HepG2 (cell line): Measurements from ENCODE around the gene ALDOA. TPM values are rescaled to one million over a fixed set of nuclear protein-coding genes. Genes with fewer than 3 reads are reported as not detected.

ENCODE experiments used
- CBX2 ChIP-seq, 2 experiments: fragments of 200-600 bp in 1 of 2; sonication (generic); formaldehyde crosslinking in 1 of 2; IDR thresholded peaks; 2 replicates each; pipeline versions ENCODE4 v1.7.0 to v1.8.1; 2018 to 2022; ENCODE audit warnings: low read depth in 2 of 2, low read length in 1 of 2, mild to moderate bottlenecking in 1 of 2, missing genetic modification reagents in 1 of 2
- MAZ ChIP-seq, 2 experiments: sonication (generic) in 1 of 2; formaldehyde crosslinking in 1 of 2; IDR thresholded peaks; 2 replicates each; pipeline versions ENCODE4 v1.5.0 to v1.6.1; 2012 to 2020; ENCODE audit warnings: low read depth in 2 of 2, mild to moderate bottlenecking in 2 of 2, borderline replicate concordance in 1 of 2, improper control_type of control experiment in 1 of 2, low read length in 1 of 2, missing genetic modification reagents in 1 of 2, moderate library complexity in 1 of 2
- MED1 ChIP-seq: sonication (generic); formaldehyde crosslinking; IDR thresholded peaks from 2 replicates; pipeline ENCODE4 v1.4.0; 2020; ENCODE audit warnings: missing genetic modification reagents
- SP2 ChIP-seq: sonication (generic); formaldehyde crosslinking; IDR thresholded peaks from 2 replicates; pipeline ENCODE4 v1.5.1; 2020; ENCODE audit warnings: mild to moderate bottlenecking, missing genetic modification reagents
- SRF ChIP-seq: IDR thresholded peaks from 2 replicates; pipeline ENCODE4 v1.6.1; 2011; ENCODE audit warnings: mild to moderate bottlenecking, low read depth, low read length, moderate library complexity
- TBX2 ChIP-seq: sonication (generic); formaldehyde crosslinking; IDR thresholded peaks from 2 replicates; pipeline ENCODE4 v1.5.0; 2020; ENCODE audit warnings: missing genetic modification reagents, mild to moderate bottlenecking, borderline replicate concordance
- ZBTB7A ChIP-seq: sonication (generic); formaldehyde crosslinking; IDR thresholded peaks from 2 replicates; pipeline ENCODE4 v1.8.0; 2022; ENCODE audit warnings: mild to moderate bottlenecking, missing genetic modification reagents
- ZNF3 ChIP-seq: IDR thresholded peaks from 2 replicates; pipeline ENCODE4 v1.7.0; 2017; ENCODE audit warnings: inconsistent platforms
- ZNF543 ChIP-seq: sonication (generic); formaldehyde crosslinking; IDR thresholded peaks from 2 replicates; pipeline ENCODE4 v1.4.0; 2020; ENCODE audit warnings: mild to moderate bottlenecking, missing genetic modification reagents
- ZNF883 ChIP-seq: sonication (generic); formaldehyde crosslinking; IDR thresholded peaks from 2 replicates; pipeline ENCODE4 v1.5.1; 2020; ENCODE audit warnings: mild to moderate bottlenecking, missing genetic modification reagents; ENCODE audit errors: not compliant biosample characterization
- polyA plus RNA-seq, 8 experiments: library from polyadenylated mRNA; depleted of rRNA in 3 of 8; stranded (reverse) in 7 of 8; unstranded in 1 of 8; fragments of >200 nt; fragmentation: Illumina TruSeq in 4 of 8; extraction: Trizol in 4 of 8; gene quantifications; 2 replicates each; pipeline versions ENCODE4 v1.2.1 to v1.2.3, GENCODE V29; 2011 to 2016; ENCODE audit warnings: low read depth in 4 of 8, missing spikeins in 1 of 8, mixed read lengths in 1 of 8; ENCODE audit not compliant: insufficient read depth in 1 of 8
- total RNA-seq, 5 experiments: library from RNA; depleted of rRNA; stranded (reverse); fragments of >200 nt; fragmentation: Illumina TruSeq; extraction: Trizol; gene quantifications; 2 replicates each; pipeline ENCODE4 v1.2.3, GENCODE V29; 2016; ENCODE audit warnings: low read depth in 1 of 5
- TF ChIP-seq, protein P1 (sequence below): sonication (generic); formaldehyde crosslinking; IDR thresholded peaks from 2 replicates; pipeline ENCODE4 v1.4.0; 2020; ENCODE audit warnings: low read depth, missing genetic modification reagents
- TF ChIP-seq, protein P2 (sequence below): sonication (generic); formaldehyde crosslinking; IDR thresholded peaks from 2 replicates; pipeline ENCODE4 v1.8.1; 2023; ENCODE audit warnings: mild to moderate bottlenecking, missing genetic modification reagents
- TF ChIP-seq, protein P3 (sequence below): sonication (generic); formaldehyde crosslinking; IDR thresholded peaks from 2 replicates; pipeline ENCODE4 v1.4.0; 2020; ENCODE audit warnings: missing genetic modification reagents
- TF ChIP-seq, protein P4 (sequence below): sonication (generic); formaldehyde crosslinking; IDR thresholded peaks from 2 replicates; pipeline ENCODE4 v1.4.0; 2020; ENCODE audit warnings: missing genetic modification reagents, borderline replicate concordance
- TF ChIP-seq, protein P5 (sequence below): IDR thresholded peaks from 2 replicates; pipeline ENCODE4 v1.6.1; 2016; ENCODE audit warnings: control low read depth
- TF ChIP-seq, protein P6 (sequence below): IDR thresholded peaks from 2 replicates; pipeline ENCODE4 v1.6.1; 2016; ENCODE audit warnings: missing compliant biosample characterization, missing genetic modification reagents, borderline replicate concordance

Gene ALDOA
- total and polyA plus RNA-seq, 2 of the 13 experiments (the other 11 are each of a cell fraction or from before 2014, with no cell fraction given): 925 to 1,884 TPM

DNA sequence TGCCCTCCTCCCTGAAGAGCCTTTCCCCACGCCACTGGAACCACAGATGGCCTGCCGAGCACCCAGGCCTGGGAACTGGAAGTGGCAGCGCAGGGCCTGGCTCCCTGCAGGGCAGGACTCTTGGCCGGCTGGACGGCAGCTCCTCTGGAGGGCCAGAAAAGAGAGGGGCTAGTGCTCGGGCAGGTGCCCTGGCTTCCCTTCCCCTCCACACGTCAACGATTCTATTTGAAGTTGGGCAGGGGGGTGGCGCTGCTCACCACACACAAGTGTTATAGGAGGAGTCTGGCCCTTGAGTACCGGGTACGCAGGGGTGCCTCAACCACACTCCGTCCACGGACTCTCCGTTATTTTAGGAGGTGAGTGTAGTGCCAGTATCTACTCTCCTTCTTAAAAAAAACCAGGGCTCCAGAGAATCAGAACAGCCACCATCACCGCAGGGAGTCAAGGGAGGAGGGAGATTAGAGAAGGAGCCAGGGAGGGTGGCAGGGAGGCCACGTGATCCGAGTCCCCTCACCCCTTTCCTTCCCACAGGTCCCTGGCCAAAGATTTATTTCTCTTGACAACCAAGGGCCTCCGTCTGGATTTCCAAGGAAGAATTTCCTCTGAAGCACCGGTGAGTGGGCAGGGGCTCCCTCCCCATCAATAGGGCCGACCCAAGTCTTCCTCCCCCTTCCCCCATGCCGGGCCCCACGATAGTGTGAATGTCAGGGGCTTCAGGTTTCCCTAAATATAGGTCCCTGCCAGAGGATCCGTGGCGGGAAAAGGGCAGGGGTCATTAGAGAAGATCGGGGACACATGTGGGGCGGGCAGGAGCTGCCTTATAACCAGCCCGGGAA is 1.4 kb upstream of the ALDOA start (continued):
- TF ChIP-seq, protein P1, sequence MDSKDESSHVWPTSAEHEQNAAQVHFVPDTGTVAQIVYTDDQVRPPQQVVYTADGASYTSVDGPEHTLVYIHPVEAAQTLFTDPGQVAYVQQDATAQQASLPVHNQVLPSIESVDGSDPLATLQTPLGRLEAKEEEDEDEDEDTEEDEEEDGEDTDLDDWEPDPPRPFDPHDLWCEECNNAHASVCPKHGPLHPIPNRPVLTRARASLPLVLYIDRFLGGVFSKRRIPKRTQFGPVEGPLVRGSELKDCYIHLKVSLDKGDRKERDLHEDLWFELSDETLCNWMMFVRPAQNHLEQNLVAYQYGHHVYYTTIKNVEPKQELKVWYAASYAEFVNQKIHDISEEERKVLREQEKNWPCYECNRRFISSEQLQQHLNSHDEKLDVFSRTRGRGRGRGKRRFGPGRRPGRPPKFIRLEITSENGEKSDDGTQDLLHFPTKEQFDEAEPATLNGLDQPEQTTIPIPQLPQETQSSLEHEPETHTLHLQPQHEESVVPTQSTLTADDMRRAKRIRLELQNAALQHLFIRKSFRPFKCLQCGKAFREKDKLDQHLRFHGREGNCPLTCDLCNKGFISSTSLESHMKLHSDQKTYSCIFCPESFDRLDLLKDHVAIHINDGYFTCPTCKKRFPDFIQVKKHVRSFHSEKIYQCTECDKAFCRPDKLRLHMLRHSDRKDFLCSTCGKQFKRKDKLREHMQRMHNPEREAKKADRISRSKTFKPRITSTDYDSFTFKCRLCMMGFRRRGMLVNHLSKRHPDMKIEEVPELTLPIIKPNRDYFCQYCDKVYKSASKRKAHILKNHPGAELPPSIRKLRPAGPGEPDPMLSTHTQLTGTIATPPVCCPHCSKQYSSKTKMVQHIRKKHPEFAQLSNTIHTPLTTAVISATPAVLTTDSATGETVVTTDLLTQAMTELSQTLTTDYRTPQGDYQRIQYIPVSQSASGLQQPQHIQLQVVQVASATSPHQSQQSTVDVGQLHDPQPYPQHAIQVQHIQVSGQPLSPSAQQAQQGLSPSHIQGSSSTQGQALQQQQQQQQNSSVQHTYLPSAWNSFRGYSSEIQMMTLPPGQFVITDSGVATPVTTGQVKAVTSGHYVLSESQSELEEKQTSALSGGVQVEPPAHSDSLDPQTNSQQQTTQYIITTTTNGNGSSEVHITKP (CRISPR knock-in tag): peak; percentile 60
- TF ChIP-seq ZBTB7A (CRISPR knock-in tag): peak; percentile 73; the same call in 1 of the 2 replicates
- TF ChIP-seq TBX2: peak; percentile 71
- TF ChIP-seq, protein P2, sequence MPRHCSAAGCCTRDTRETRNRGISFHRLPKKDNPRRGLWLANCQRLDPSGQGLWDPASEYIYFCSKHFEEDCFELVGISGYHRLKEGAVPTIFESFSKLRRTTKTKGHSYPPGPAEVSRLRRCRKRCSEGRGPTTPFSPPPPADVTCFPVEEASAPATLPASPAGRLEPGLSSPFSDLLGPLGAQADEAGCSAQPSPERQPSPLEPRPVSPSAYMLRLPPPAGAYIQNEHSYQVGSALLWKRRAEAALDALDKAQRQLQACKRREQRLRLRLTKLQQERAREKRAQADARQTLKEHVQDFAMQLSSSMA (CRISPR knock-in tag): no peak
- no peak; the same call in none of the 2 replicates for TF ChIP-seq ZNF543 (CRISPR knock-in tag)
- no peak for TF ChIP-seq SRF
- TF ChIP-seq, protein P3, sequence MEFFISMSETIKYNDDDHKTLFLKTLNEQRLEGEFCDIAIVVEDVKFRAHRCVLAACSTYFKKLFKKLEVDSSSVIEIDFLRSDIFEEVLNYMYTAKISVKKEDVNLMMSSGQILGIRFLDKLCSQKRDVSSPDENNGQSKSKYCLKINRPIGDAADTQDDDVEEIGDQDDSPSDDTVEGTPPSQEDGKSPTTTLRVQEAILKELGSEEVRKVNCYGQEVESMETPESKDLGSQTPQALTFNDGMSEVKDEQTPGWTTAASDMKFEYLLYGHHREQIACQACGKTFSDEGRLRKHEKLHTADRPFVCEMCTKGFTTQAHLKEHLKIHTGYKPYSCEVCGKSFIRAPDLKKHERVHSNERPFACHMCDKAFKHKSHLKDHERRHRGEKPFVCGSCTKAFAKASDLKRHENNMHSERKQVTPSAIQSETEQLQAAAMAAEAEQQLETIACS: no peak
- TF ChIP-seq, protein P4, sequence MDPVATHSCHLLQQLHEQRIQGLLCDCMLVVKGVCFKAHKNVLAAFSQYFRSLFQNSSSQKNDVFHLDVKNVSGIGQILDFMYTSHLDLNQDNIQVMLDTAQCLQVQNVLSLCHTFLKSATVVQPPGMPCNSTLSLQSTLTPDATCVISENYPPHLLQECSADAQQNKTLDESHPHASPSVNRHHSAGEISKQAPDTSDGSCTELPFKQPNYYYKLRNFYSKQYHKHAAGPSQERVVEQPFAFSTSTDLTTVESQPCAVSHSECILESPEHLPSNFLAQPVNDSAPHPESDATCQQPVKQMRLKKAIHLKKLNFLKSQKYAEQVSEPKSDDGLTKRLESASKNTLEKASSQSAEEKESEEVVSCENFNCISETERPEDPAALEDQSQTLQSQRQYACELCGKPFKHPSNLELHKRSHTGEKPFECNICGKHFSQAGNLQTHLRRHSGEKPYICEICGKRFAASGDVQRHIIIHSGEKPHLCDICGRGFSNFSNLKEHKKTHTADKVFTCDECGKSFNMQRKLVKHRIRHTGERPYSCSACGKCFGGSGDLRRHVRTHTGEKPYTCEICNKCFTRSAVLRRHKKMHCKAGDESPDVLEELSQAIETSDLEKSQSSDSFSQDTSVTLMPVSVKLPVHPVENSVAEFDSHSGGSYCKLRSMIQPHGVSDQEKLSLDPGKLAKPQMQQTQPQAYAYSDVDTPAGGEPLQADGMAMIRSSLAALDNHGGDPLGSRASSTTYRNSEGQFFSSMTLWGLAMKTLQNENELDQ (CRISPR knock-in tag): no peak
- TF ChIP-seq, protein P5, sequence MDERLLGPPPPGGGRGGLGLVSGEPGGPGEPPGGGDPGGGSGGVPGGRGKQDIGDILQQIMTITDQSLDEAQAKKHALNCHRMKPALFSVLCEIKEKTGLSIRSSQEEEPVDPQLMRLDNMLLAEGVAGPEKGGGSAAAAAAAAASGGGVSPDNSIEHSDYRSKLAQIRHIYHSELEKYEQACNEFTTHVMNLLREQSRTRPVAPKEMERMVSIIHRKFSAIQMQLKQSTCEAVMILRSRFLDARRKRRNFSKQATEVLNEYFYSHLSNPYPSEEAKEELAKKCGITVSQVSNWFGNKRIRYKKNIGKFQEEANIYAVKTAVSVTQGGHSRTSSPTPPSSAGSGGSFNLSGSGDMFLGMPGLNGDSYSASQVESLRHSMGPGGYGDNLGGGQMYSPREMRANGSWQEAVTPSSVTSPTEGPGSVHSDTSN (CRISPR knock-in tag): no peak
- peak; percentile 51; the same call in 1 of the 2 replicates for TF ChIP-seq MED1
- TF ChIP-seq ZNF3 (CRISPR knock-in tag): no peak
- TF ChIP-seq ZNF883 (CRISPR knock-in tag): no peak
- no peak for TF ChIP-seq MAZ (IDR thresholded peaks at IDR 0.05; ENCODE audit: borderline replicate concordance, low read depth, low read length)
- TF ChIP-seq MAZ (CRISPR knock-in tag; IDR thresholded peaks at IDR 0.05; ENCODE audit: low read depth): 0 out of 2 replicates have a peak, but pooled peaks have one; percentile 39
- no peak for TF ChIP-seq SP2 (CRISPR knock-in tag)
- no peak for TF ChIP-seq CBX2 (IDR thresholded peaks at IDR 0.05; ENCODE audit: low read depth, low read length)
- no peak for TF ChIP-seq CBX2 (CRISPR knock-in tag; IDR thresholded peaks at IDR 0.05; ENCODE audit: low read depth)
- TF ChIP-seq, protein P6, sequence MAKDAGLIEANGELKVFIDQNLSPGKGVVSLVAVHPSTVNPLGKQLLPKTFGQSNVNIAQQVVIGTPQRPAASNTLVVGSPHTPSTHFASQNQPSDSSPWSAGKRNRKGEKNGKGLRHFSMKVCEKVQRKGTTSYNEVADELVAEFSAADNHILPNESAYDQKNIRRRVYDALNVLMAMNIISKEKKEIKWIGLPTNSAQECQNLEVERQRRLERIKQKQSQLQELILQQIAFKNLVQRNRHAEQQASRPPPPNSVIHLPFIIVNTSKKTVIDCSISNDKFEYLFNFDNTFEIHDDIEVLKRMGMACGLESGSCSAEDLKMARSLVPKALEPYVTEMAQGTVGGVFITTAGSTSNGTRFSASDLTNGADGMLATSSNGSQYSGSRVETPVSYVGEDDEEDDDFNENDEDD (CRISPR knock-in tag): peak; percentile 9; the same call in 1 of the 2 replicates
